GM12878 (cell line): ENCODE results near the gene EGFR. TPM values are rescaled to one million over a fixed set of nuclear protein-coding genes. Genes with fewer than 3 reads are reported as not detected.

Experiments used
- ATAC-seq: fragments of 200-7000 bp; cut with Tn5 transposase; 3 replicates; pipeline ENCODE4 v1.9.1; 2020; ENCODE audit warnings: mild to moderate bottlenecking, moderate library complexity
- BruUV-seq: library from RNA; stranded (reverse); fragments of 400-500 nt; replicated peaks from 2 replicates; lab custom pipeline; 2021; lab: Mats Ljungman, UMichigan
- CTCF ChIA-PET: fragments of 300-600 bp; sonication (Branson Sonifier 250); formaldehyde crosslinking; extraction: SDS; loops from one replicate; lab custom pipeline; 2021; ENCODE audit warnings: inconsistent platforms; lab: Yijun Ruan, JAX
- POLR2A ChIA-PET: fragments of 350-600 bp; formaldehyde crosslinking; extraction: SDS; loops from one replicate; lab custom pipeline; 2021; ENCODE audit warnings: inconsistent platforms; lab: Charles Lee
- RAD21 ChIA-PET: fragments of 300-600 bp; sonication (Branson Sonifier 250); formaldehyde crosslinking; loops from one replicate; lab custom pipeline; 2023; ENCODE audit warnings: antibody characterized with exemption; ENCODE audit not compliant: unreplicated experiment; lab: Charles Lee
- SMC1A ChIA-PET: fragments of 300-600 bp; sonication (Branson Sonifier 250); formaldehyde crosslinking; loops from one replicate; lab custom pipeline; 2023; ENCODE audit not compliant: unreplicated experiment, uncharacterized antibody; lab: Charles Lee
- DNase-seq: peaks from one replicate; pipeline ENCODE4 v3.0.0-alpha.2; 2011; ENCODE audit warnings: low read depth, low spot score
- FAIRE-seq: peaks from 3 replicates; lab custom pipeline; 2011; peaks lifted over from hg19 to GRCh38; lab: Jason Lieb, UNC
- H2AFZ ChIP-seq: 2 replicates; pipeline ENCODE4 v1.6.0; 2011; ENCODE audit warnings: low read depth, low read length, control low read depth; ENCODE audit not compliant: control insufficient read depth
- H3K27ac ChIP-seq: 2 replicates; pipeline ENCODE4 v1.5.1; 2011; ENCODE audit warnings: control low read depth; ENCODE audit not compliant: control insufficient read depth, insufficient read depth
- H3K27me3 ChIP-seq, 2 experiments: replicated peaks in 1 of 2; 2 replicates each; pipeline versions ENCODE4 v1.6.0 to v1.6.1; 2011; ENCODE audit warnings: low read length in 1 of 2; ENCODE audit not compliant: control insufficient read depth in 2 of 2, insufficient read depth in 2 of 2
- H3K36me3 ChIP-seq, 2 experiments: 2 replicates each; pipeline ENCODE4 v1.5.1; 2011; ENCODE audit warnings: low read length in 1 of 2; ENCODE audit not compliant: control insufficient read depth in 2 of 2, insufficient read depth in 2 of 2
- H3K4me1 ChIP-seq: 2 replicates; pipeline ENCODE4 v1.6.1; 2011; ENCODE audit warnings: mild to moderate bottlenecking, low read length, moderate library complexity, mixed read lengths; ENCODE audit not compliant: control insufficient read depth, insufficient read depth
- H3K4me2 ChIP-seq: 2 replicates; pipeline ENCODE4 v1.6.0; 2011; ENCODE audit warnings: control low read depth; ENCODE audit not compliant: control insufficient read depth, insufficient read depth
- H3K4me3 ChIP-seq: fragments of 200-600 bp; sonication (generic); 2 replicates; pipeline ENCODE4 v1.5.1; 2016
- H3K79me2 ChIP-seq: 2 replicates; pipeline ENCODE4 v1.6.0; 2011; ENCODE audit warnings: low read length; ENCODE audit not compliant: control insufficient read depth, insufficient read depth
- H3K9ac ChIP-seq: 2 replicates; pipeline ENCODE4 v1.8.0; 2011; ENCODE audit warnings: low read length, control low read depth, mixed read lengths; ENCODE audit not compliant: control insufficient read depth, insufficient read depth
- H3K9me3 ChIP-seq: replicated peaks from 3 replicates; pipeline ENCODE4 v1.5.1; 2011; ENCODE audit warnings: mild to moderate bottlenecking, low read length; ENCODE audit not compliant: control insufficient read depth, insufficient read depth
- H4K20me1 ChIP-seq: 2 replicates; pipeline ENCODE4 v1.6.0; 2011; ENCODE audit not compliant: control insufficient read depth, insufficient read depth
- TARDBP ChIP-seq: IDR thresholded peaks from 2 replicates; pipeline ENCODE4 v1.6.1; 2016; ENCODE audit warnings: borderline replicate concordance
- TCF3 ChIP-seq: IDR thresholded peaks from 2 replicates; pipeline ENCODE4 v1.6.1; 2012; ENCODE audit warnings: low read depth, mild to moderate bottlenecking, low read length, borderline replicate concordance; ENCODE audit not compliant: insufficient read depth
- WGBS: methylation state at CpG from one replicate; pipeline ENCODE4 v1.1.6; 2016; ENCODE audit warnings: low lambda C conversion rate; ENCODE audit not compliant: insufficient replicate concordance, insufficient coverage; ENCODE audit errors: missing lambda C conversion rate; 5-methylcytosine and 5-hydroxymethylcytosine counted together
- in situ Hi-C: fragments of 300-500 bp; cut with MboI; formaldehyde crosslinking; loops from 9 replicates; pipeline ENCODE4 v1.14.3; 2018; ENCODE audit warnings: mixed read lengths
- intact Hi-C: fragments of 100-400 bp; cut with micrococcal nuclease; formaldehyde crosslinking; loops from one replicate; pipeline ENCODE4 v1.14.2; 2022; ENCODE audit not compliant: unreplicated experiment
- polyA plus RNA-seq, 11 experiments: library from polyadenylated mRNA; depleted of rRNA in 4 of 11; unstranded in 6 of 11; stranded (reverse) in 5 of 11; fragments of >200 nt; fragmentation: Nextera tagmentation in 4 of 11; fragmentation: Illumina TruSeq in 1 of 11; extraction: Ambion mirVana in 4 of 11; extraction: Trizol in 1 of 11; gene quantifications; 1 replicate in 1 of 11; 2 replicates in 10 of 11; pipeline versions ENCODE4 v1.2.1 to v1.2.3, GENCODE V29; 2011 to 2016; ENCODE audit warnings: inconsistent platforms in 2 of 11, missing spikeins in 2 of 11, low read depth in 1 of 11
- total RNA-seq, 4 experiments: library from RNA; depleted of rRNA in 3 of 4; stranded (reverse); fragments of >200 nt in 3 of 4; fragmentation: Illumina TruSeq in 1 of 4; extraction: Trizol in 1 of 4; gene quantifications; 2 replicates each; pipeline versions ENCODE4 v1.2.1 to v1.2.3, GENCODE V29; 2013 to 2021
- TF ChIP-seq, protein P1 (sequence below): fragments of 450-650 bp; IDR thresholded peaks from 2 replicates; pipeline ENCODE4 v1.6.1; 2017; ENCODE audit warnings: mild to moderate bottlenecking, moderate library complexity
- TF ChIP-seq, protein P2 (sequence below): fragments of 450-650 bp; IDR thresholded peaks from 2 replicates; pipeline ENCODE4 v1.6.1; 2017; ENCODE audit warnings: mild to moderate bottlenecking, low read depth, inconsistent platforms; ENCODE audit not compliant: poor library complexity, severe bottlenecking

The EGFR gene
- total and polyA plus RNA-seq, 10 of the 15 experiments (the other 5 are each of a cell fraction or from before 2014, with no cell fraction given), result 0.01 to 0.31 TPM; not detected in 8

DNA sequence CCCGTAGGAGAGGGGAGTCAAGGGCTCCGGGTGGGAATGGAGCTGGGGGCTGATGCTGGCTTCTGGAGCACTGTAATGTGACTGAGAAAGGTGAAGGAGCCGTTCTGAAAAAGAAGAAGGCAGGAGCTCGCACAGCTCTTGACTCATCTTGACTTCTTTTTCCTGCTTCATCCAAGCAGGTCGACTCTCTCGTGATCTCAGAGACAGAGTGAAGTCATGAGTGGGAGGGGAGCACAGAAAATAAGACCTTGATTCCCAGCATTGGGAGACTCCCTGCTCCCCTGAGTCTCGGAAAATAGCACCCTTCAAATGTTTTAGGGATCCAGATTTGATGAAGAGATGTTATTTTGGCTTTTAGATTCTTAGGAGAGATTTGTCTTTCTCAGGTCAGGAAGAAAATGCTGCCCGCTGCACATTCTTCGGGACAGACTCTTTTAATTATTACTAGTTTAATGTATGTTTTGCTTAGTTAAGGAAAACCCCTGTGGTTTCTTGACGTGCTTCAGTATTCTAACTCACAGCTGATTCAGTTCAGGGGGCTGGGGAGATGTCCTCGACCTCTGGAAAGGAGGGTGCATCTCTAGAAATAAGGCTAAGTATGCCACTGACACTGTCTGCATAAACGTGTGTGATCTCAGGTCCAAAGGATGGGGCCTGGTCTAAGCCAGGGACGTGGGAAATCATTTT lies 34.1 kb downstream of the EGFR start (continued):
- TF ChIP-seq, protein P1, sequence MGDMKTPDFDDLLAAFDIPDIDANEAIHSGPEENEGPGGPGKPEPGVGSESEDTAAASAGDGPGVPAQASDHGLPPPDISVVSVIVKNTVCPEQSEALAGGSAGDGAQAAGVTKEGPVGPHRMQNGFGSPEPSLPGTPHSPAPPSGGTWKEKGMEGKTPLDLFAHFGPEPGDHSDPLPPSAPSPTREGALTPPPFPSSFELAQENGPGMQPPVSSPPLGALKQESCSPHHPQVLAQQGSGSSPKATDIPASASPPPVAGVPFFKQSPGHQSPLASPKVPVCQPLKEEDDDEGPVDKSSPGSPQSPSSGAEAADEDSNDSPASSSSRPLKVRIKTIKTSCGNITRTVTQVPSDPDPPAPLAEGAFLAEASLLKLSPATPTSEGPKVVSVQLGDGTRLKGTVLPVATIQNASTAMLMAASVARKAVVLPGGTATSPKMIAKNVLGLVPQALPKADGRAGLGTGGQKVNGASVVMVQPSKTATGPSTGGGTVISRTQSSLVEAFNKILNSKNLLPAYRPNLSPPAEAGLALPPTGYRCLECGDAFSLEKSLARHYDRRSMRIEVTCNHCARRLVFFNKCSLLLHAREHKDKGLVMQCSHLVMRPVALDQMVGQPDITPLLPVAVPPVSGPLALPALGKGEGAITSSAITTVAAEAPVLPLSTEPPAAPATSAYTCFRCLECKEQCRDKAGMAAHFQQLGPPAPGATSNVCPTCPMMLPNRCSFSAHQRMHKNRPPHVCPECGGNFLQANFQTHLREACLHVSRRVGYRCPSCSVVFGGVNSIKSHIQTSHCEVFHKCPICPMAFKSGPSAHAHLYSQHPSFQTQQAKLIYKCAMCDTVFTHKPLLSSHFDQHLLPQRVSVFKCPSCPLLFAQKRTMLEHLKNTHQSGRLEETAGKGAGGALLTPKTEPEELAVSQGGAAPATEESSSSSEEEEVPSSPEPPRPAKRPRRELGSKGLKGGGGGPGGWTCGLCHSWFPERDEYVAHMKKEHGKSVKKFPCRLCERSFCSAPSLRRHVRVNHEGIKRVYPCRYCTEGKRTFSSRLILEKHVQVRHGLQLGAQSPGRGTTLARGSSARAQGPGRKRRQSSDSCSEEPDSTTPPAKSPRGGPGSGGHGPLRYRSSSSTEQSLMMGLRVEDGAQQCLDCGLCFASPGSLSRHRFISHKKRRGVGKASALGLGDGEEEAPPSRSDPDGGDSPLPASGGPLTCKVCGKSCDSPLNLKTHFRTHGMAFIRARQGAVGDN, result 0 out of 2 replicates have a peak, but pooled peaks have one; percentile 21

DNA sequence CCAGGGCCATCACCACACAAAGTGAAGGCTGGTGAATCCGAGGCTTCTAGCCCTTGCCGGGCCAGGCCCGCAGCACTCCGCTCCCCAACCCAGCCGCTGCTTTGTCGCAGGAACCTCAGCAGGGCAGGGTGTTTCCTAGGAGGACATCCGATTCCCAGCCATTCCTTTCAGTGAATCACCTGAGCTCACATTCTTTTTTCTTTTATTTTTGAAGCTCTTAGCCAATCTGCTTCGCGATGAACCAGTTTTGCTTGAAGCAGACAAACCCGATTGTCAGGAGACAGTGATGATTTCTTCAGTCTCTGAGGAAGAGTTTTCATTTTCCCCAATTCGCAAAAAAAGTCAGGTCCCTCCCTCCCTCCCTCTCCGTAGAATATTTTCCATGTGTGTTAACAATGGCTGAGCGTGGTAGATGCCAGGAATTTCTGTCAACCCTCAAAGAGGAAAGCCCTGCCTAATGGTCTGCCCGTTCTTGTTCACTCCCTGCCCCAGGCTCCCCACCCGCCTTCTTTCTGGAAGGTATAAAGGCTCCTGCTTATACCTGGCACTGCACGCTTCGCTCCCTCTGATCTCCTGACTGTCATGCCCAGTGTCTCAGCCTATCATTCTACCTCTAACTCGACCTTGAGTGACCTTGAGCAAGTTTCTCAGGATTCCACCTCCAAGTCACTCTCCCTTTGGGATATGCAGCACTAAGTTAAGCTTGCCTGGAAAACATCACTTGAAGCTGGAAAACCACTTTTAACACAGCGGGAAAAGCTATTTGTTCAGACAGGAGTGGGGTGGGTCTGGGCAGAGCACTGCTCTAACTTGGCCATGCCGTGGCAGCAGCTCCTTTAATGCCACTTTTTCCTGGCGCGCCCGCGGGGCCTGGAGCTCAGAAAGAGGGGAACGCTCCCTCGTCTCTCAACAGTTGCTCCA lies 35.1 kb downstream of the EGFR start:
- H3K9me3 ChIP-seq, result no peaks in the 10 kb centered on the region
- no peaks in the 10 kb centered on the region for H3K36me3 ChIP-seq
- ChIA-PET RAD21 (interaction anchor here (1.2 to 3.5 kb wide), 3 partner anchors 11 to 20 kb away, joined by 4 to 22 read pairs (median 9); no protein-coding TSS in a partner anchor), SMC1A (interaction anchor here (0.8 to 2.4 kb wide), 2 partner anchors 13 to 21 kb away, joined by 3 to 5 read pairs; no protein-coding TSS in a partner anchor), POLR2A (no interaction called here), CTCF (interaction anchor here (0.8 to 1.6 kb wide), 3 partner anchors 32 to 200 kb away, joined by 3 to 5 read pairs (median 4); no protein-coding TSS in a partner anchor)
- H3K4me3 ChIP-seq, result no peak overlapping the region
- DNase-seq, result no peak
- no peaks in the 10 kb centered on the region for H3K4me1 ChIP-seq
- 66% methylated on average over 26 of the region's 26 CpGs for WGBS
- H3K4me2 ChIP-seq, result no peak overlapping the region
- FAIRE-seq, result no peak
- intact Hi-C loops (no loop called here), in situ Hi-C loops (no loop called here)
- no peak overlapping the region for H2AFZ ChIP-seq
- H3K27ac ChIP-seq, result no peak overlapping the region
- no TSS peak for BruUV-seq
- no peaks in the 10 kb centered on the region for H3K79me2 ChIP-seq
- TF ChIP-seq, protein P2, sequence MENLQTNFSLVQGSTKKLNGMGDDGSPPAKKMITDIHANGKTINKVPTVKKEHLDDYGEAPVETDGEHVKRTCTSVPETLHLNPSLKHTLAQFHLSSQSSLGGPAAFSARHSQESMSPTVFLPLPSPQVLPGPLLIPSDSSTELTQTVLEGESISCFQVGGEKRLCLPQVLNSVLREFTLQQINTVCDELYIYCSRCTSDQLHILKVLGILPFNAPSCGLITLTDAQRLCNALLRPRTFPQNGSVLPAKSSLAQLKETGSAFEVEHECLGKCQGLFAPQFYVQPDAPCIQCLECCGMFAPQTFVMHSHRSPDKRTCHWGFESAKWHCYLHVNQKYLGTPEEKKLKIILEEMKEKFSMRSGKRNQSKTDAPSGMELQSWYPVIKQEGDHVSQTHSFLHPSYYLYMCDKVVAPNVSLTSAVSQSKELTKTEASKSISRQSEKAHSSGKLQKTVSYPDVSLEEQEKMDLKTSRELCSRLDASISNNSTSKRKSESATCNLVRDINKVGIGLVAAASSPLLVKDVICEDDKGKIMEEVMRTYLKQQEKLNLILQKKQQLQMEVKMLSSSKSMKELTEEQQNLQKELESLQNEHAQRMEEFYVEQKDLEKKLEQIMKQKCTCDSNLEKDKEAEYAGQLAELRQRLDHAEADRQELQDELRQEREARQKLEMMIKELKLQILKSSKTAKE, result no peak
- TF ChIP-seq TARDBP, result no peak
- no peak for TF ChIP-seq TCF3
- no peak for ATAC-seq
- no peaks in the 10 kb centered on the region for H4K20me1 ChIP-seq
- H3K9ac ChIP-seq, result no peak overlapping the region
- no peaks in the 10 kb centered on the region; a peak in 1 of 4 replicates for H3K27me3 ChIP-seq
